ENCODE measurements around the gene EXOC2.

EXOC2 gene

DNA sequence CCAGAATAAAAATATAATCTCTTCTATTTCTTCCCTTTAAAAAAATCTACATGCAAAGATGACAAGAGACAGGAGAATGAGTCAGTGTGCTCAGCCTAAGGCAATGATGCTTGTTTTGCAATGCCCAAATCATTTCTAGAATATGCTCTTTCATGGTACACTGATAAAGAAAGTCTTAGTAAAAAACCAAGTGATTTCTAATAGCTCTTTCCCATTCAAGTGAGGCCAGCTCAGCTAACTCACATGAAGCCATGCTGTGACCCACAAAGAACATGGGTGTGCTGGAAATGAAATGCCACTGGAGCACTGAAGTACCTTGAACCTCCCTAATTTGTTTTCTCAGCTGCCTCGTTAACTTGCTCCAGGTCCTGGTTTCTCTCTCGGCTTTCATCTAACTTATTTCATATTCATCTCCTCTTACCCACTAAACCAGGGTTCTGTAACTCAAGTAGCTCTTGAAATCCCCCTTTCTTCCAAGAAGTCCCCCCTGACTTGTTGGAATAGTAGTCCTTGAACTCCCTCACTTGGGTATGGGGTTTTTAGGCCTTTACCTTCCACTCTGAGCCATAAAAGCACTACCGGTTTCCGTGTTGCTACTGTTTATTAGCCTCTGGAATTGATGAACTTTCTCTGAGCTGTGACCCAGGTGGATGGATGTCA, 208.7 kb downstream of the EXOC2 start:
- H3F3A ChIP-seq (ENCODE audit: insufficient read depth, low read length), result peaks cover 4% of the 10 kb centered on the region; the same call in 1 of the 2 replicates
- H3K27ac ChIP-seq (ENCODE audit: low read depth, low read length, poor library complexity, severe bottlenecking), result no peak overlapping the region
- H4K20me1 ChIP-seq (ENCODE audit: insufficient read depth, low read length), result no peaks in the 10 kb centered on the region
- no peaks in the 10 kb centered on the region for H3K9me2 ChIP-seq (ENCODE audit: low read depth, low read length)
- H3K79me2 ChIP-seq (ENCODE audit: insufficient read depth, low read length), result no peaks in the 10 kb centered on the region
- no peak overlapping the region for H3K9ac ChIP-seq (ENCODE audit: low read length)
- no peak overlapping the region for H2AFZ ChIP-seq (ENCODE audit: low read length)
- peaks cover 14% of the 10 kb centered on the region; the same call in 1 of the 2 replicates for H3K36me3 ChIP-seq (ENCODE audit: insufficient read depth, low read length)
- peaks cover 18% of the 10 kb centered on the region for H3K4me1 ChIP-seq (ENCODE audit: insufficient read depth, low read length, severe bottlenecking)
- no peak overlapping the region for H3K4me2 ChIP-seq (ENCODE audit: low read length)
- no peak overlapping the region for H3K4me3 ChIP-seq (ENCODE audit: low read depth, low read length, poor library complexity, severe bottlenecking)
- no peak for TF ChIP-seq EZH2 (IDR thresholded peaks at IDR 0.05; ENCODE audit: borderline replicate concordance, low read length)
- TF ChIP-seq, protein P1, sequence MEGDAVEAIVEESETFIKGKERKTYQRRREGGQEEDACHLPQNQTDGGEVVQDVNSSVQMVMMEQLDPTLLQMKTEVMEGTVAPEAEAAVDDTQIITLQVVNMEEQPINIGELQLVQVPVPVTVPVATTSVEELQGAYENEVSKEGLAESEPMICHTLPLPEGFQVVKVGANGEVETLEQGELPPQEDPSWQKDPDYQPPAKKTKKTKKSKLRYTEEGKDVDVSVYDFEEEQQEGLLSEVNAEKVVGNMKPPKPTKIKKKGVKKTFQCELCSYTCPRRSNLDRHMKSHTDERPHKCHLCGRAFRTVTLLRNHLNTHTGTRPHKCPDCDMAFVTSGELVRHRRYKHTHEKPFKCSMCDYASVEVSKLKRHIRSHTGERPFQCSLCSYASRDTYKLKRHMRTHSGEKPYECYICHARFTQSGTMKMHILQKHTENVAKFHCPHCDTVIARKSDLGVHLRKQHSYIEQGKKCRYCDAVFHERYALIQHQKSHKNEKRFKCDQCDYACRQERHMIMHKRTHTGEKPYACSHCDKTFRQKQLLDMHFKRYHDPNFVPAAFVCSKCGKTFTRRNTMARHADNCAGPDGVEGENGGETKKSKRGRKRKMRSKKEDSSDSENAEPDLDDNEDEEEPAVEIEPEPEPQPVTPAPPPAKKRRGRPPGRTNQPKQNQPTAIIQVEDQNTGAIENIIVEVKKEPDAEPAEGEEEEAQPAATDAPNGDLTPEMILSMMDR (IDR thresholded peaks at IDR 0.05; ENCODE audit: low read length), result no peak
- H3K27me3 ChIP-seq (ENCODE audit: insufficient read depth, low read length), result no peaks in the 10 kb centered on the region
- H3K9me3 ChIP-seq (ENCODE audit: low read length), result 0 out of 2 replicates have a peak, but pooled peaks cover 3% of the 10 kb centered on the region

DNA sequence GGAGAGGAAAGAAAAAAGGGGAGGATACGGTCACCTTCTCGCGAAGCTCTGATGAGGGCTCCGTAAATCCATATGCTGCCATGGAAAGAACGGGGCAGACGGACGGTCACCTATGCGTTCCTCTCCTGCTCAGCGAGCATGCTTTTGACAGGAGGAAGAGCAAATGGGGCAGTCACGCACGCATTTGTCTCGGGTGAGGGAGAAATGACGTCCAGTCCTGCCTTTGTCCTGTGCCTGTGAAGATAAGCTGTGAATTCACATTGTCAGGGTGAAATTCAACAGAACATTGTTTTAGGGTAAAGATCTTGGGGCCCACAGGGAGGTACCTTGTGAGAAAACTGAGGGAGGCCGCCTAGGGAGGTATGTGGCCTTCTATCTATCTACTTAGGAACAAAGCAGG, 217.6 kb downstream of the EXOC2 start:
- peaks cover 33% of the 10 kb centered on the region for H3K4me1 ChIP-seq (ENCODE audit: insufficient read depth, low read length, severe bottlenecking)
- TF ChIP-seq EZH2 (IDR thresholded peaks at IDR 0.05; ENCODE audit: borderline replicate concordance, low read length), result no peak
- TF ChIP-seq, protein P1 (IDR thresholded peaks at IDR 0.05; ENCODE audit: low read length), result no peak
- no peaks in the 10 kb centered on the region for H3K36me3 ChIP-seq (ENCODE audit: insufficient read depth, low read length)
- H3K4me3 ChIP-seq (ENCODE audit: low read depth, low read length, poor library complexity, severe bottlenecking), result peak overlapping the region; percentile 29
- no peak overlapping the region; the same call in 1 of the 2 replicates for H3K9ac ChIP-seq (ENCODE audit: low read length)
- H3K79me2 ChIP-seq (ENCODE audit: insufficient read depth, low read length), result no peaks in the 10 kb centered on the region
- no peaks in the 10 kb centered on the region for H3K9me2 ChIP-seq (ENCODE audit: low read depth, low read length)
- H3F3A ChIP-seq (ENCODE audit: insufficient read depth, low read length), result no peaks in the 10 kb centered on the region
- no peaks in the 10 kb centered on the region; the same call in 1 of the 2 replicates for H3K27me3 ChIP-seq (ENCODE audit: insufficient read depth, low read length)
- H3K9me3 ChIP-seq (ENCODE audit: low read length), result no peaks in the 10 kb centered on the region
- no peak overlapping the region for H2AFZ ChIP-seq (ENCODE audit: low read length)
- no peaks in the 10 kb centered on the region for H4K20me1 ChIP-seq (ENCODE audit: insufficient read depth, low read length)
- no peak overlapping the region for H3K27ac ChIP-seq (ENCODE audit: low read depth, low read length, poor library complexity, severe bottlenecking)
- H3K4me2 ChIP-seq (ENCODE audit: low read length), result peak overlapping the region; percentile 55

DNA sequence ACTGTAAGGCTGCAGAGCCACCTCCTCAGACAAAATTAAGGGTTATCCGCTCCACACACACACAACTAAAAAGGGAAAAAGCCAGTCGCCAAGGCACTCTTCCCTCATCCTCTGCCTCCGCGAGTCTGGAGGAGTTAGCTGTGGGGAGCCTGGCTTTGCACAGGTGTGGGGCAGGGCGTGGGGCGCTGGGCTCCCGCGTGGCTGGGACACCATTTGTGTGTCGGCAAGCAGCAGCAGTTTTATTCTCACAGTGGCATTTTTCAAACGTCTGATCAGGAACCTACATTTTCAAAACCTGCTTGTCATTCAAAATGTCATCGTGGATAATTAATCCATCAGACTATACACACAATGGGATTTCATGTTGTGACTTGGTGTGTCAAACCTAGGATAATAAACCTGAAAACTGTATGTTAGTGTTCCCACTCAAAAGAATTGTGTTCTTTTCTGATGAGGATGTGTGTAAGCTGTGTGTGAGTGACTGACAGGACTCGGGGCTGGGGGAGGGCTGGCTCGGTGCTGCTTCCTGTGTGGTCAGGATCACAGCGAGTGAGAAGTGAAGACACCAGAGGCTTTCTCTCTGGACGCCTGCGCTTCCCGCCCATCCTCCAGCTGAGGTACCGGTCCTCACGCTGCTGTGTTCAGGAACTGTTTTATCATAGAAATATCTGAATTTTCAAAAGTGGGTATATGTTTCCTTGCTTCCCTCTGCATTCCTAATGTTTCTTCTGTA, 218.3 kb downstream of the EXOC2 start:
- no peaks in the 10 kb centered on the region; the same call in 1 of the 2 replicates for H3K27me3 ChIP-seq (ENCODE audit: insufficient read depth, low read length)
- peak overlapping the region; percentile 55 for H3K4me2 ChIP-seq (ENCODE audit: low read length)
- no peaks in the 10 kb centered on the region for H3K9me3 ChIP-seq (ENCODE audit: low read length)
- TF ChIP-seq, protein P1 (IDR thresholded peaks at IDR 0.05; ENCODE audit: low read length), result no peak
- TF ChIP-seq EZH2 (IDR thresholded peaks at IDR 0.05; ENCODE audit: borderline replicate concordance, low read length), result no peak
- no peaks in the 10 kb centered on the region for H3K9me2 ChIP-seq (ENCODE audit: low read depth, low read length)
- no peaks in the 10 kb centered on the region for H3K36me3 ChIP-seq (ENCODE audit: insufficient read depth, low read length)
- H3K4me3 ChIP-seq (ENCODE audit: low read depth, low read length, poor library complexity, severe bottlenecking), result peak overlapping the region; percentile 29
- H4K20me1 ChIP-seq (ENCODE audit: insufficient read depth, low read length), result no peaks in the 10 kb centered on the region
- H3F3A ChIP-seq (ENCODE audit: insufficient read depth, low read length), result no peaks in the 10 kb centered on the region
- no peak overlapping the region for H2AFZ ChIP-seq (ENCODE audit: low read length)
- H3K79me2 ChIP-seq (ENCODE audit: insufficient read depth, low read length), result no peaks in the 10 kb centered on the region
- H3K27ac ChIP-seq (ENCODE audit: low read depth, low read length, poor library complexity, severe bottlenecking), result no peak overlapping the region
- H3K9ac ChIP-seq (ENCODE audit: low read length), result peak overlapping the region; percentile 33
- peaks cover 37% of the 10 kb centered on the region for H3K4me1 ChIP-seq (ENCODE audit: insufficient read depth, low read length, severe bottlenecking)

Measured in OCI-LY1 (cell line).